Endothelial cell (in vitro differentiated cells): ENCODE data around the gene LRP6. TPM values are rescaled to one million over a fixed set of nuclear protein-coding genes. Genes with fewer than 3 reads are reported as not detected.

Source experiments
- DNase-seq: peaks from one replicate; pipeline ENCODE4 v3.0.0; 2021; ENCODE audit warnings: low spot score
- H3K27ac Mint-ChIP-seq: one replicate; pipeline ENCODE4 v1.8.0; 2021; ENCODE audit warnings: mixed read lengths, inconsistent platforms; ENCODE audit not compliant: unreplicated experiment
- H3K27me3 Mint-ChIP-seq: one replicate; pipeline ENCODE4 v1.8.0; 2021; ENCODE audit warnings: mild to moderate bottlenecking, moderate library complexity, mixed read lengths, inconsistent platforms; ENCODE audit not compliant: unreplicated experiment
- H3K36me3 Mint-ChIP-seq: one replicate; pipeline ENCODE4 v1.8.0; 2021; ENCODE audit warnings: mild to moderate bottlenecking, low read depth, mixed read lengths, inconsistent platforms; ENCODE audit not compliant: unreplicated experiment
- H3K4me1 Mint-ChIP-seq: one replicate; pipeline ENCODE4 v1.8.0; 2021; ENCODE audit warnings: mild to moderate bottlenecking, mixed read lengths, inconsistent platforms; ENCODE audit not compliant: unreplicated experiment
- H3K4me3 Mint-ChIP-seq: one replicate; pipeline ENCODE4 v1.8.0; 2021; ENCODE audit warnings: mild to moderate bottlenecking, mixed read lengths, inconsistent platforms; ENCODE audit not compliant: unreplicated experiment
- H3K9me3 Mint-ChIP-seq: one replicate; pipeline ENCODE4 v1.8.0; 2021; ENCODE audit warnings: mixed read lengths, inconsistent platforms; ENCODE audit not compliant: unreplicated experiment
- total RNA-seq: library from RNA; stranded (reverse); fragmentation: NEBNext Ultra II Directional; extraction: Animal tissue kit (Norgen Biotek cat#: 25700); gene quantifications from one replicate; pipeline ENCODE4 v1.2.1, GENCODE V29; 2021; ENCODE audit not compliant: unreplicated experiment
- TF ChIP-seq, protein P1 (sequence below): fragments of 200-600 bp; sonication (generic); IDR thresholded peaks from one replicate; pipeline ENCODE4 v1.5.0; 2021; ENCODE audit warnings: antibody characterized with exemption; ENCODE audit not compliant: unreplicated experiment

The LRP6 gene
- total RNA-seq, 1 donor from 2014 or later: 82.9 TPM

DNA sequence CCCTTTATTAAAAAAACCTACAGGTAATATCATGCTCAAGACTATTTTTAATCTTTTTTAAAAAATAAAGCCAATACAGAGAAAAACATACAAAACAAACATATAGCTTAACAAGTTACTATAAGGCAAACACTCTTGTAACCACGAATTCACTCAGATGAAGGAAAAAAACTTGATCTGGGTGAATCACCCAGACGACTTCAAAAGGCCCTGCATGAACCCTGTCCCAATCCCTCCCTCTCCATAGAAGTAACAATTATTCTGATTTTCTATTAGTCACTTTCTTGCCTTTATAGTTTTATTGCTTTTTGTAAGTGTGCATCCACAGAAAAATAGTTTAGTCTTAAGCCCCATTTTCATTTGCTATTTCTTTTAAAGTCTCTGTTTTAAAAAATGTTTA lies 72.6 kb downstream of the LRP6 start:
- Mint-ChIP-seq H3K27me3 (no peaks in the 10 kb centered on the region), H3K36me3 (peaks cover 38% of the 10 kb centered on the region), H3K4me1 (peaks cover 64% of the 10 kb centered on the region), H3K27ac (no peak overlapping the region), H3K4me3 (no peak overlapping the region), H3K9me3 (no peaks in the 10 kb centered on the region)
- TF ChIP-seq, protein P1, sequence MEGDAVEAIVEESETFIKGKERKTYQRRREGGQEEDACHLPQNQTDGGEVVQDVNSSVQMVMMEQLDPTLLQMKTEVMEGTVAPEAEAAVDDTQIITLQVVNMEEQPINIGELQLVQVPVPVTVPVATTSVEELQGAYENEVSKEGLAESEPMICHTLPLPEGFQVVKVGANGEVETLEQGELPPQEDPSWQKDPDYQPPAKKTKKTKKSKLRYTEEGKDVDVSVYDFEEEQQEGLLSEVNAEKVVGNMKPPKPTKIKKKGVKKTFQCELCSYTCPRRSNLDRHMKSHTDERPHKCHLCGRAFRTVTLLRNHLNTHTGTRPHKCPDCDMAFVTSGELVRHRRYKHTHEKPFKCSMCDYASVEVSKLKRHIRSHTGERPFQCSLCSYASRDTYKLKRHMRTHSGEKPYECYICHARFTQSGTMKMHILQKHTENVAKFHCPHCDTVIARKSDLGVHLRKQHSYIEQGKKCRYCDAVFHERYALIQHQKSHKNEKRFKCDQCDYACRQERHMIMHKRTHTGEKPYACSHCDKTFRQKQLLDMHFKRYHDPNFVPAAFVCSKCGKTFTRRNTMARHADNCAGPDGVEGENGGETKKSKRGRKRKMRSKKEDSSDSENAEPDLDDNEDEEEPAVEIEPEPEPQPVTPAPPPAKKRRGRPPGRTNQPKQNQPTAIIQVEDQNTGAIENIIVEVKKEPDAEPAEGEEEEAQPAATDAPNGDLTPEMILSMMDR: no peak
- DNase-seq: no peak

- Mint-ChIP-seq H3K9me3 (no peaks in the 10 kb centered on the region), H3K36me3 (peaks cover 18% of the 10 kb centered on the region), H3K4me1 (peaks cover 58% of the 10 kb centered on the region), H3K27me3 (no peaks in the 10 kb centered on the region), H3K27ac (peak overlapping the region; percentile 9), H3K4me3 (no peak overlapping the region)
- TF ChIP-seq, protein P1: no peak
- DNase-seq: no peak
Measured at GRCh38 chr12:12191008-12191407, 75.8 kb downstream of the LRP6 start.

- Mint-ChIP-seq H3K4me1 (peaks cover 50% of the 10 kb centered on the region), H3K27ac (no peak overlapping the region), H3K4me3 (no peak overlapping the region), H3K36me3 (peaks cover 10% of the 10 kb centered on the region), H3K9me3 (no peaks in the 10 kb centered on the region), H3K27me3 (no peaks in the 10 kb centered on the region)
- TF ChIP-seq, protein P1: no peak
- no peak for DNase-seq
Measured at GRCh38 chr12:12190087-12190809, 76.6 kb downstream of the LRP6 start.

- H3K27ac Mint-ChIP-seq: no peak overlapping the region
- H3K4me3 Mint-ChIP-seq: no peak overlapping the region
- no peaks in the 10 kb centered on the region for H3K9me3 Mint-ChIP-seq
- H3K36me3 Mint-ChIP-seq: peaks cover 6% of the 10 kb centered on the region
- H3K4me1 Mint-ChIP-seq: peaks cover 23% of the 10 kb centered on the region
- no peaks in the 10 kb centered on the region for H3K27me3 Mint-ChIP-seq
- TF ChIP-seq, protein P1: no peak
- DNase-seq: no peak
Measured at GRCh38 chr12:12185414-12185813, 81.4 kb downstream of the LRP6 start.

DNA sequence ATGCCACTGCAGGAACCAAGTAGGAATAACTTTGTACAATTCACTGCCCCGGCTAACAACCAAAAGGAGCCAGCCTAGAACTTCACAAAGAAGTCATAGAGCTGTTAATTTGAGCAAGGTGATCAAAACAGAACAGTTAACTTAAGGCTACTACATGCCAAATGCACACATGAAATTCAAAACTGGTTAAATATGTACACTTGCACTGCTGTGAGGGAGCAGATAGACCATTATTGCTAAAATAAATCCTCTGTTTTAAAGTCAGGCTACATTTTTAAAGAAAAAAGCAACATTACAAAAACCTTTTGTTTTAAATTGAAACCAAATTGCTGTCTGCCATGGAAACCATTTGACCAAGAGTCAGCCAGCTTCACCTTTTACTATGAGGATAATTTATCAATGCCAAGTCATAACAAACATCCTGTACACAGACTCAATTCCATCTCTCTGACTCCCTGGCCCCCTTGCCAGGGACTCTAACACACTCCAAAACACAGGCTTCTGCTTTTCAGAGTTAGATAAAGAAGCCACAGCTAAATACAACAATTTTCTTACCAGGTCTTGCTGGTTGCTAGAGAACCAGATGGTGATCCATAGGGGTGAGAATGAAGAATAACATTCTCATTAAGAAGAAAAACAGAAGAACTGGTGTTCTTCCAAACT lies 84.0 kb downstream of the LRP6 start:
- no peak overlapping the region for H3K4me3 Mint-ChIP-seq
- no peaks in the 10 kb centered on the region for H3K9me3 Mint-ChIP-seq
- no peaks in the 10 kb centered on the region for H3K27me3 Mint-ChIP-seq
- no peak for DNase-seq
- H3K27ac Mint-ChIP-seq: peak overlapping the region; percentile 46
- TF ChIP-seq, protein P1: no peak
- H3K4me1 Mint-ChIP-seq: peaks cover 18% of the 10 kb centered on the region
- H3K36me3 Mint-ChIP-seq: peaks cover 7% of the 10 kb centered on the region
